Measurements from ENCODE around the gene USP44.
"Not testable (repeated sequence)": the region's sequence is repeated elsewhere in the genome, so short reads cannot be mapped to it uniquely, and the experiment has no call there.

USP44 gene

DNA sequence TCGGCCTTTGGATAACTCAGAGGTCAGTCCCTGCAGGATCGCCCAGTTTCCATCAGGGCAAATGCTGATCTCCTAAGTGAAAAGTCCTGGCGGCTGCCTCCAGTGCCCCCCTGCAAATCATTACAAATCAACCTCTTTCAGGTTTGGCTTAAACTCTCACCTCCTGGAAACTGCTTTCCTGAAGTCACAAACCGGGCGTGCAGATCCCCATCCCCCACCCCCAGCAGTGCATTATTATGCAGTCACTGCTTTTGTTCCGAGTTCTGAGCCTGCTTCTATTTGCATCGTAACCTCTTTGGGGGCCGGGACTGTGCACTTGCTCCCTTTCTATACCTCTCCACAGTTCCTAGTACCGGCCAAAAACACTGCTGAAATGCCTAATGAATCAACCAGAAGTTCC is at the start of gene USP44:
Gene USP44, minus strand, starts transcription at position 172 of the 400 bp plus-strand sequence. CDS start 17,220 bp downstream, outside the sequence.
- no peak for DNase-seq (ENCODE audit: low read depth)

DNA sequence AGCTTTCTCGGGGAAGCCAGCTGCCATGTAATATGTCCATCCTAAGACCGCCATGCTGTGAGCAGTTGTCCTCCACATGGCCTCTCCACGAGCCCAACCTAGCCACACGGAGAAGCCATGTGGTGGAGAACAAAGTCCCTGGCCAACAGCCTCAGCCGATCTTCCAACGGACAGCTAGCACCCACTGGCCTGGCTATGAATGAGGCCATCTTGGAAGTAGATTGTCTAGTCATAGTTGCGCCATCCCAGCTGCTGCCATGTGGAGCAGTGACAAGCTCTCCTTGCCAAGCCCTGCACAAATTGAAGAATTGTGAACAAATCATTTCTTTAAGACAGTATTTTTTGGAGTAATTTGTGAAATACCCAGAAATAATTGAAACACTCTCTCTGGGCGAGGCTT is 49.3 kb upstream of the USP44 start:
- no peak for DNase-seq (ENCODE audit: low read depth)

- DNase-seq (ENCODE audit: low read depth) = no peak
Measured at GRCh38 chr12:95599880-95600279, 48.6 kb upstream of the USP44 start.

- no peak for DNase-seq (ENCODE audit: low read depth)
Measured at GRCh38 chr12:95594136-95594535, 42.9 kb upstream of the USP44 start.

DNA sequence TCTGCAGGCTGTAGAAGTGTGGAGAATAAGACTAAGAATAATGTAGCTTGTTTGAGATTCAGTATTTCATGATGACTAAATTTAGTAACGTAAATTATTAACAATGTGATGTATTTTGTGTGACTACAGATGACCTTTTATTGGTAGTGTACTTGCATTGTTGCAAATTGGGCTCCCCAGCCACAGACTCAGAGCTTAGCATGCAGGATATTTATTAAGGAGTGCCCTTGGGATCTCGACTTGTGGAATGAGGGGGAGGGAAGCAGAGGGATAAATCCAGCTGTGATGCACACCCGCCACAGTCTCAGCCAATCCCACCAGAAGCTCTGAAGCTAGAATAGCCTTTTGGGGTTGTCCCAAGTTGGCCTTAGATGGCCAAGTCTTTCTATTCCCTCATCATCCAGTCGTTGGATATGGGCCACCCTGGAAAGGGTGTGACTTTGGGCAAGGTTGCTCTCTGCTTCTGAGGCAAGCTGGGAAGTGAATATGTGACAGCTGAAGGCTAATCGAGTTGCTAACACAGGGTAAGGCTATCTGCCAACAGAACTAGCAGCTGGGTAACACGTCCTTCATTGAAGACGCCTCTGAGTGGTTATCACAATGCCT is 42.1 kb upstream of the USP44 start:
- DNase-seq (ENCODE audit: low read depth) = no peak

DNA sequence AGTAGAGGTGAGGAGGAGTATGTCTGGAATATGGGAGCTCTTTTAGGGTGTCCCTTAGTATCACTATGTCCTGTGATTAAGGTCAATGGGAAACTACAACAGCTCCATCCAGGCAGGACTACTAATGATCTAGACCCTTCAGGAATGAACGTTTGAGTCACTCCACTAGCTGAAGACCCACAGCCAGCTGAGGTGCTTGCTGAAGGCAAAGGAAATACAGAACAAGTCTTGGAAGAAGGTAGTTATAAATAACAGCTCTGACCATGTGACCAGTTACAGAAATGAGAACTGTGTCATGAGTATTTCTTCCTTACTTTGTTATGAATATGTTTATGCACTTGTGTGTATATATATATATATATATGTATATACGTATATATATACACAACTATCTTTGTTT is 40.5 kb upstream of the USP44 start:
- DNase-seq (ENCODE audit: low read depth) = peak; percentile 50

DNA sequence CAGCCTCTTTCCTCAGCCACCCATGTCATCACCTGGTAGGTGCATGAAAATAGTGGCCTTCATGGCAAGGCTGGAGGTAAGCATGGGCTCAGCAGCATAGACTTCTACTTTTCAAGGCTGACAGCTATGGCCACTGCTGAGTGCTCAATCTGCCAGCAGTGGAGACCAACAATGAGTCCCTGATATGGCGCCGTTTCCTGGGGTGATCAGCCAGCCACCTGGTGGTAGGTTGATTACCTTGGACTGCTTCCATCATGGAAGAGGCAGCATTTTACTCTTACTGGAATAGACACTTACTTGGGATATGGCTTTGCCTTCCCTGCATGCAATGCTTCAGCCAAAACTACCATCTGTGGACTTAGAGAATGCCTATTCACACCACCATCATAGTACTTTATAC is 39.5 kb upstream of the USP44 start:
- no peak for DNase-seq (ENCODE audit: low read depth)

DNA sequence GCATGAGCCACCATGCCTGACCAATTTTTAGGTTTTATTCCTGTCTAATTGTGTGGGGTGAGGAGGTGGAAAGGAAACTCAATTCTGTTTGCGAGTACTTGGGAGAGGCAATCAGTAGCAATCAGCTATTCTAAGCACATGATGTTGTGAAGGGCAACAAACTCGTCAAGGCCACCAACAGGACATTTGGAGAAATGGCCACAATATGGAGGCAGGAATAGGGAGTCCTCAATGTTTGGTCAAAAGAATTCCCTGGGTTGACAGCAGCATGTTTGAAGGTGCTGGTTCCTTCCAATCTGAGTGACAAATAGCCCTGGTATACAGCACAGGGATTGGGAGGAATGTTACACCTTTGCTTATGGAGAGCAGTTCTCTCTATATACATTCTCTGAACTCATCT is 32.7 kb upstream of the USP44 start:
- DNase-seq (ENCODE audit: low read depth) = no peak

GRCh38 chr12:95582230-95583058 is 31.2 kb upstream of the USP44 start:
- DNase-seq (ENCODE audit: low read depth) = peak; percentile 68

GRCh38 chr12:95577820-95578219 is 26.5 kb upstream of the USP44 start:
- DNase-seq (ENCODE audit: low read depth) = no peak

GRCh38 chr12:95574799-95575452 is 23.6 kb upstream of the USP44 start:
- peak; percentile 72 for DNase-seq (ENCODE audit: low read depth)

GRCh38 chr12:95573951-95574576 is 22.8 kb upstream of the USP44 start:
- DNase-seq (ENCODE audit: low read depth) = no peak

DNA sequence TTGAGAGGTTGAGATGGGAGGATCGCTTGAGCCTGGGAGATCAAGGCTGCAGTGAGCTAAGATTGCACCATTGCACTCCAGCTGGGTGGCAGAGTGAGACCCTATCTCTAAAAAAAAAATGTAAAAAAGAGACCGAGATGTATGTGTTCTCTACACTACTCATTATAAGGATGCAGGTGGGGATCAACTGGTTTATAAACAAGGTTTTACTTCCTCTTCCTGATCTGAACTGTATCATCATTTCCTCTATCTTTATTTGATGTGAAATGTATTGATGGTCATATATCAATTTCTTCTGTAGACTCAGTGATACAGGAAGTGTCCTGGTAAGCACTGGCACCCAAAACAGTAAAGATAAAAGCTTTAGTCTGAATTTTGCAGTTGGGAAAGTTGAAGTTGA is 20.1 kb upstream of the USP44 start:
- DNase-seq (ENCODE audit: low read depth) = no peak

GRCh38 chr12:95568045-95568444 is 16.8 kb upstream of the USP44 start:
- not testable (repeated sequence) for DNase-seq (ENCODE audit: low read depth)

DNA sequence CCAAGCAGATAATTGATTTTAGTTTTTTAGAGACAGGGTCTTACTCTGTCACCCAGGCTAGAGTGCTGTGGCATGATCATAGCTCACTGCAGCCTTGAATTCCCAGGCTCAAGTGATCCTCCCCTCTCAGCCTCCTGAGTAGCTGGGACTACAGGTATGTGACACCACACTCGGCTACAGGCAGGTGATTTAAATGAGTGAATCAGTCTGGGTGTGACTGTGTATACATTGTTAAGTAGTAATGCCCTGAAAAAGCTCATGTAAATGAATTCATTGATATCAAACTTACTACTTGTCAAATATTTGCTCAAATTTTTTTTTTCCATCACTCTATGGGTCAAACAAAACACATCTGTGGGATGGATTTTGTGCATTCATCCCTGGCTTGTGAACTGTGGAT is 6.3 kb upstream of the USP44 start:
- DNase-seq (ENCODE audit: low read depth) = no peak

DNA sequence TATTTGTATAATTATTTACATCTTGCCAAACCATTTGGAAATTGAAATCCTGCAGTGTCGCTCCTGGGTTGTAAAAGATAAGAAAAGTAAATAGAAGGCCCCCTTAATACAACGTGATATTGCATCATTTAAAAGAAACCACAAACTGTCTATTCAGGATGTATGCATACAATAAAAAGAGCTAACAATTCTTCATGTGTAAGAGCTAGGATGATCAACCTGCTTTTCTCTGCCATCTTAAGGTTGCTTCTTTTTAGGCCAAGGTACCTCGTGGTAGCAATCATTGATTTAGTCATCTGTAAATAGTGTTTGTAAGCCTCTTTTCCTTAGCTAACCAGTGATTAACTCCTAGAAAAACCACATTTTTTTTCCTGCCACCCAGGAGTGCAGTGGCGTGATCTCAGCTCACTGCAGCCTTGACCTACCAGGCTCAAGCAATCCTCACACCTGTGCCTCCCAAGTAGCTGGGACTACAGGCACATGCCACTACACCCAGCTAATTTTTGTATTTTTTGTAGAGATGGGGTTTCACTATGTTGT is 3.3 kb upstream of the USP44 start:
- DNase-seq (ENCODE audit: low read depth) = no peak

- no peak for DNase-seq (ENCODE audit: low read depth)
Measured at GRCh38 chr12:95553197-95553943, 2.1 kb upstream of the USP44 start.

DNA sequence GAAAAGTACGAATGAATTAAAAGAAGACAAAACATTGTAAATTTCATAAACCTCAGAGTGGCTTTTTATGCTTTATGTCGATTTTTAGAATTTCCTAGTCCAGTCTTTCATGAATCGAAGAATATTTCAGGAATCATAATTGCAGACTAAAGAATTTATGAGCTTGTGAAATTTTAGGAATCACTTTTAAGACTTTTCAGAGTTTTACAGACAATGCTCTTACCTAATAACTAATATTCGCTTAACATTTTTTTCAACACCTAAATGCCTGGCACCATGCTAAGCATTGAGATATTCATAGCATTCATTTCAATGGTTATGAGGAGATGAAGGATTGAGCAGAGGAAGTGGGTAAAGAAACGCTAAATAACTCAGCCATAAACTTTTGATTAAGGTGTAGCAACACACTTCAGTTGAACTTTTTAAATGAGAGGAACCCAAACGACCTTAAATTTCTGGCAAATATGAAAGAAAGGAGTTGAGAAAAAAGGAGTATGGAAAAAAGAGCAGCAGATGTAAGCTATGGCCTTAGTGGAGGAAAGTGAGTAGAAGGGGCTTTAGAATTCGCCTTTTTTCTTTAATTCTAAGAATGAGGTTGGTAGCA is 739 bp upstream of the USP44 start:
- DNase-seq (ENCODE audit: low read depth) = no peak

DNA sequence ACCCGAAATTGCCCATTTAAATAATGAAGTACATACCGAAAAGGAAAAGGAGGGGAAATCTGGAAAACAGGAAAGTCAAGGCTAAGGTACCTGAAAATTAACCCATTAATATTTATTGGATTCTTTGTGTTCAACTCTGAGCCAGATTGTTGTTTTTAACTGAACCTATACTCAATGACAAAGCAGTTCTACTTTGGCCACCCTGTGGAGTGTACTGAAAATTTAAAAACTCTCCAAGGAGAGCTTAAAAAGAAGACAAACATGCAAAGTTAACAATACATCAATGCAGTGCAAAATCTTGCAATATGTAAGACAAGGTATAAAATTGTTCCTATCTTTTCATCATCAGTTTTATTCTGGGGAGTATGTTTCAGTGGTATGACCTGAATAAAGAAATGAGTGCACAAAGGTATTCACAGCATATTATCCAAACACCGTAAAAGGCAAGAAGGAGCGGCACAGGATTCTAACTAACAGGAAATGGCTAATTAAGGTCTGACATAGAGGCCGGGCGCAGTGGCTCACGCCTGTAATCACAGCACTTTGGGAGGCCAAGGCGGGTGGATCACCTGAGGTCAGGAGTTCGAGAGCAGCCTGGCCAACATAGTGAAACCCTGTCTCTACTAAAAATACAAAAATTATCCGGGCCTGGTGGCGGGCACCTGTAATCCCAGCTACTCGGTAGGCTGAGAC is 1.7 kb downstream of the USP44 start:
- no peak for DNase-seq (ENCODE audit: low read depth)

- DNase-seq (ENCODE audit: low read depth) = peak; percentile 15
Measured at GRCh38 chr12:95548539-95549391, 2.5 kb downstream of the USP44 start.
